Occipital lobe (tissue), 2 donors: ENCODE results near the gene KCNN2. TPM values are rescaled to one million over a fixed set of nuclear protein-coding genes. Genes with fewer than 3 reads are reported as not detected.

Experiments
- DNase-seq: peaks from one replicate; lab custom pipeline; 2025; lab: John Stamatoyannopoulos, UW
- total RNA-seq: library from RNA; depleted of rRNA; stranded (reverse); fragments of >200 nt; gene quantifications from one replicate; pipeline ENCODE4 v1.2.3, GENCODE V29; 2014

KCNN2 gene
- total RNA-seq, 1 donor from 2014 or later = 34.6 TPM

- no peak for DNase-seq
These were observed 517 bp downstream of the KCNN2 start for GRCh38 chr5:114362197-114362976.

- DNase-seq = peak; percentile 7
These were observed 1.3 kb downstream of the KCNN2 start for GRCh38 chr5:114362977-114363761.

DNA sequence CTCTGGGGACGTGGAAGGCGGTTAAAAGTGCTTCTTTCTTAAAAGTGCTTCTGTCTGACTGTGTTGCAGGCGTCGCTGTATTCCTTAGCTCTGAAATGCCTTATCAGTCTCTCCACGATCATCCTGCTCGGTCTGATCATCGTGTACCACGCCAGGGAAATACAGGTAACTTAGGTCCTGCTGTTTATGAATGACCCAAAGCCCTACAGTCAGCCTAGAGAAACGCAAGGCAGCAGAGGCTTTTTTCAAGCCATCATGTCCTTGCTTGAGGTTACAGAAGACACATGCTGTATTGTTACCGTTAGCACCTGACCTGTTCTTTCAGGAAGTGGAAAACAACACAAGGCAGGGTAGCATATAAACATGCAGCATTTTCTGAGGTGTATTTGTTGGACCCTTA is 2.0 kb downstream of the KCNN2 start:
- DNase-seq = no peak

GRCh38 chr5:114367029-114367428 is 5.2 kb downstream of the KCNN2 start:
- DNase-seq = no peak

- no peak for DNase-seq
These were observed 8.0 kb downstream of the KCNN2 start for GRCh38 chr5:114369680-114370417.

GRCh38 chr5:114377050-114377844 is 15.4 kb downstream of the KCNN2 start:
- no peak for DNase-seq

DNA sequence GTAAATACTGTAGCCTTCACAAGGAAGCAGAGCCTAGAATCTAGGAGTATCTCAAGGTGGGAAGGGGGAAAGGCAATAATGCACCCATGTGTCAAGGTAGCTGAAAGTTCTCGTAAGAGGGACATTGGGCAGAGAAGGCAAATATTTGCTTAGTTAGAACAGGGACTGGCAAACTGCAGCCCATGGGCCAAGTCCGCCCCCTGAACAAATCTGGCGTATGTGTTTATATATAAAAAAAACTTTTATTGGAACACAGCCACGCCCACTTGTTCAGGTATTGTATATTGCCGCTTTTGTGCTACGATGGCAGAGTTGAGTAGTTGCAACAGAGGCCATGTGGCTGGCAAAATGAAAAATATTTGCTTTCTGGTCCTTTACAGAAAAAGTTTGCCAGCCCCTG is 16.1 kb downstream of the KCNN2 start:
- no peak for DNase-seq

- no peak for DNase-seq
These were observed 18.9 kb downstream of the KCNN2 start for GRCh38 chr5:114380721-114381120.

- no peak for DNase-seq
These were observed 25.6 kb downstream of the KCNN2 start for GRCh38 chr5:114387433-114387832.

GRCh38 chr5:114390431-114390830 is 28.6 kb downstream of the KCNN2 start:
- DNase-seq = no peak

DNA sequence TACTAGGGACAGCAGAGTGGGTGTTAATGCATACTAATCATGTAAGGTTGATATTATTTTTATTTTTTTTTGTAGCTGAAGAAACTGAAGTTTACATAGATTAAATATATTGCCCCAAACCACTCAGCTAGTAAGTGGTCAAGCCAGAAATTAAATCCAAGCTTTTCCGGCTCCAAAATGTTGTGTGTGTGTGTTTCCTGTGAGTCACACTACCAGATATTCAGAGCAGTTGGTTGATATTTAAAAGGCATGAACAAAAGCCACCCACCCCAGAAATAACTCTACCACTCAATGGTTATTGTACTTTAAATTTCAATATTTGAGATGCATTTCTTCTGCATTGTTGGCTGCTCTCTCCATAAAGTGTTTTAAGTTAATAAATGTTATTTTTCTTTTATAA is 29.5 kb downstream of the KCNN2 start:
- no peak for DNase-seq

GRCh38 chr5:114393159-114393558 is 31.3 kb downstream of the KCNN2 start:
- no peak for DNase-seq

DNA sequence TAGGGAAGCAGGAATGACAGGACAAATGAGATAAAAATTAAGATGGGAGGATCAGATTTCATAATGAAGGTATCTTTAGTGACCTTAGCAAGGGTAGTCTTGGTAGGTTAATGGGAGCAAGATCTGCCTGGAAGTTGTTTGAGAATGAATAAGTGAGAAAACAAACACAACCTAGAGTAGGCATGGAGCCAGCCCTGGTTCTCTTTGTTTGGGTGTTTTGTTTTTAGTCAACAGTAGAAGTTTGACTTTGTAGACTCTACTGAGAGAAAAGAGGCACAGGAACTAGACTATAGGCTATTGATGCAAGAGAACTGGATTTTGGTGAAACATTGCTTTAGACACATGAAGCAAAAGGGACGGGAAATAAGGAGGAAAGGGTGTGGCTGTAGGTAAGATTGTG is 40.3 kb downstream of the KCNN2 start:
- no peak for DNase-seq

- DNase-seq = no peak
These were observed 45.9 kb downstream of the KCNN2 start for GRCh38 chr5:114407783-114408182.

- DNase-seq = no peak
These were observed 47.0 kb downstream of the KCNN2 start for GRCh38 chr5:114408847-114409246.

- DNase-seq = no peak
These were observed 49.6 kb downstream of the KCNN2 start for GRCh38 chr5:114411380-114411931.

DNA sequence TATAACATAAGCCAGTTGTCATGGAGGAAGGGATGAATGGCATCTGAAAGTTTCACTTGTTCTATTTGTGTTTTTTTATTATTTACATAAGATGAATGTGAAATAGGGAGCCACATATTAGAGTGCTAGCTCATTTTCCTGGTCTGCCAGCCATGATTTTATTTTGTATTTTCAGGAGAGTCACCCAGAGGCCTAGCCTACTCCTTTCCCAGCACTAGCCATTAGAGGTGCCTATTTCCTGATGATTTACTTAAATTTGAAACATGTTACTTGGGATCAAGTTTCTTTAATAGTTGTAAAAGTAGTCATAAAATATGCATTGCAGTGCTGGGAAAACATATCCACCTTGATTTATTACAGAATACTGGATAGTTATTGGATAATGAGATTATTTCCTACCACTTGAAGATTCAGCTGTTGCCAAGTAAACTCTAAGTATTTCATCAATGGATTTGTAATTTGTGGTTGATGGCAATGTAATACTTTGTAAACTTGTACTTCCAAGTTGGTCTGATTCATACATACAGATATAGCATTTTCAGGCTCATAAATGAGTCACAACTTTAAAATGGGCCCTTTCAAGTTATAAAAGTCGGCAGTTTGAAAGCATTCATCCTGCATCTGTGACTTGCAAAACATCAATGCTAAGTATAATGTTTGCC is 50.8 kb downstream of the KCNN2 start:
- no peak for DNase-seq

- DNase-seq = no peak
These were observed 53.9 kb downstream of the KCNN2 start for GRCh38 chr5:114415760-114416159.

- no peak for DNase-seq
These were observed 54.4 kb downstream of the KCNN2 start for GRCh38 chr5:114416254-114416653.

DNA sequence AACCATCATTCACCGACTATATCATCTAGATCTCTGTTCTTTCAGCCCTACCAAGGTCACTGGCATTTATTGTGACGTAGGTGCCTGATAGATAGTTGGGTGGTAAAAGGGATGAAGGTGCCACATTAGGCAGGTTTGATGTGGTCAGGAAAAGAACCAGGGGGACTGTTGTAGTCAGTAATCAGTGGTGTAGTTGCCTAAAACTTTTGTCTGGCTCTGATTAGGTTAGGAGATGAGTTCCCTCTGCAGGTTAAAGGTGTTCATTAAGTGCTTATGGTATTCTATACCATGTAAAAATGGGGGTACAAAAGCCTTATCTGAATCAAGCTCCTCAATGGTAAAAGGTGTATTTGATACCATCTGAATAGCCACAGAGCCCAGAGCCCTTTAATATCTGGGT is 55.6 kb downstream of the KCNN2 start:
- no peak for DNase-seq
